Panc1 (cell line): ENCODE data around the gene SPRED2.

Experiments
- CTCF ChIP-seq: fragments of 450-650 bp; IDR thresholded peaks from 2 replicates; pipeline ENCODE4 v1.5.1; 2017; ENCODE audit warnings: mild to moderate bottlenecking
- POLR2AphosphoS5 ChIP-seq: IDR thresholded peaks from 2 replicates; pipeline ENCODE4 v1.6.1; 2012; ENCODE audit warnings: mild to moderate bottlenecking, low read depth, low read length, moderate library complexity
- REST ChIP-seq, 2 experiments: IDR thresholded peaks; 2 replicates each; pipeline ENCODE4 v1.6.1; 2011 to 2012; ENCODE audit warnings: low read depth in 2 of 2, control low read depth in 1 of 2, low read length in 1 of 2, mild to moderate bottlenecking in 1 of 2, moderate library complexity in 1 of 2; ENCODE audit not compliant: insufficient read depth in 1 of 2
- SIN3A ChIP-seq: IDR thresholded peaks from 2 replicates; pipeline ENCODE4 v1.6.1; 2012; ENCODE audit warnings: low read depth, mild to moderate bottlenecking, low read length, moderate library complexity, borderline replicate concordance; ENCODE audit not compliant: insufficient read depth
- TCF7L2 ChIP-seq: IDR thresholded peaks from 2 replicates; pipeline ENCODE4 v1.6.1; 2011; ENCODE audit warnings: mild to moderate bottlenecking, low read depth, low read length, inconsistent platforms

- TF ChIP-seq CTCF (no peak), POLR2AphosphoS5 (no peak), REST (IDR thresholded peaks at IDR 0.05; ENCODE audit: insufficient read depth in 1 of 2, low read depth in 2 of 2, low read length in 1 of 2) (no peak), SIN3A (no peak), TCF7L2 (no peak)
These were observed 18.8 kb downstream of the SPRED2 start for GRCh38 chr2:65413610-65414009.
